CD14-positive monocyte (primary cell): Measurements from ENCODE around the gene EIF4A3. TPM values are rescaled to one million over a fixed set of nuclear protein-coding genes. Genes with fewer than 3 reads are reported as not detected.
"Not testable (repeated sequence)": the region's sequence is repeated elsewhere in the genome, so short reads cannot be mapped to it uniquely, and the experiment has no call there.

Experiments used
- DNase-seq, 3 donors: peaks; one replicate each; pipeline ENCODE4 v3.0.0-alpha.2; 2011 to 2022
- H2AFZ ChIP-seq: 2 replicates; pipeline ENCODE4 v1.6.0; 2012; ENCODE audit warnings: mild to moderate bottlenecking, low read depth, low read length, inconsistent platforms; ENCODE audit not compliant: insufficient read depth, poor library complexity, severe bottlenecking
- H3K27ac ChIP-seq, 2 donors: 1 replicate in 1 of 2; 2 replicates in 1 of 2; pipeline ENCODE4 v1.5.1; 2012 to 2013; ENCODE audit warnings: low read length in 2 of 2, control low read depth in 1 of 2, inconsistent platforms in 1 of 2, low read depth in 1 of 2, mild to moderate bottlenecking in 1 of 2
- H3K27me3 ChIP-seq, 2 donors: one replicate each; pipeline versions ENCODE4 v1.6.0 to v1.6.1; 2011 to 2013; ENCODE audit warnings: low read length in 2 of 2; ENCODE audit not compliant: control insufficient read depth in 2 of 2, insufficient read depth in 2 of 2
- H3K36me3 ChIP-seq, 2 donors: replicated peaks in 1 of 2; 1 replicate in 1 of 2; 2 replicates in 1 of 2; pipeline versions ENCODE4 v1.5.1 to v1.6.1; 2012 to 2013; ENCODE audit warnings: low read length in 2 of 2, control low read depth in 1 of 2, inconsistent platforms in 1 of 2, mild to moderate bottlenecking in 1 of 2; ENCODE audit not compliant: insufficient read depth in 2 of 2, control insufficient read depth in 1 of 2
- H3K4me1 ChIP-seq, 2 donors: 1 replicate in 1 of 2; 2 replicates in 1 of 2; pipeline versions ENCODE4 v1.5.1 to v1.6.1; 2012 to 2013; ENCODE audit warnings: low read length in 2 of 2, control low read depth in 1 of 2, inconsistent platforms in 1 of 2, mild to moderate bottlenecking in 1 of 2, moderate library complexity in 1 of 2; ENCODE audit not compliant: insufficient read depth in 2 of 2, control insufficient read depth in 1 of 2
- H3K4me2 ChIP-seq: replicated peaks from 2 replicates; pipeline ENCODE3; 2012; ENCODE audit warnings: low read length, moderate library complexity, mild to moderate bottlenecking; ENCODE audit not compliant: poor library complexity, severe bottlenecking; ENCODE audit errors: extremely low read depth
- H3K4me3 ChIP-seq, 3 experiments: fragments of 200-600 bp in 1 of 3; sonication (generic) in 1 of 3; replicated peaks in 1 of 3; 1 replicate in 2 of 3; 2 replicates in 1 of 3; pipeline ENCODE4 v1.5.1; 2011 to 2013; ENCODE audit warnings: low read length in 3 of 3, mild to moderate bottlenecking in 3 of 3, control low read depth in 2 of 3, low read depth in 2 of 3, inconsistent platforms in 1 of 3, moderate library complexity in 1 of 3
- H3K79me2 ChIP-seq: 2 replicates; pipeline ENCODE4 v1.6.0; 2012; ENCODE audit warnings: mild to moderate bottlenecking, control low read depth, inconsistent platforms, low read length, moderate library complexity; ENCODE audit not compliant: insufficient read depth
- H3K9ac ChIP-seq: 2 replicates; pipeline ENCODE4 v1.6.0; 2017; ENCODE audit warnings: low read length, mild to moderate bottlenecking; ENCODE audit not compliant: insufficient read depth, poor library complexity, severe bottlenecking
- H3K9me3 ChIP-seq, 2 donors: replicated peaks in 1 of 2; 1 replicate in 1 of 2; 2 replicates in 1 of 2; pipeline versions ENCODE4 v1.5.1 to v1.6.1; 2012 to 2013; ENCODE audit warnings: low read length in 2 of 2, control low read depth in 1 of 2; ENCODE audit not compliant: control insufficient read depth in 1 of 2, insufficient read depth in 1 of 2
- H4K20me1 ChIP-seq: 2 replicates; pipeline ENCODE4 v1.6.0; 2012; ENCODE audit warnings: mild to moderate bottlenecking, low read length, control low read depth, moderate library complexity; ENCODE audit not compliant: insufficient read depth
- H3K27ac Mint-ChIP-seq, 7 donors: one replicate each; pipeline ENCODE4 v1.8.0; 2020; ENCODE audit warnings: mild to moderate bottlenecking in 7 of 7, mixed read lengths in 7 of 7, moderate library complexity in 6 of 7, inconsistent platforms in 2 of 7
- H3K27me3 Mint-ChIP-seq, 3 donors: one replicate each; pipeline ENCODE4 v1.8.0; 2021 to 2022; ENCODE audit warnings: low read depth in 3 of 3, mild to moderate bottlenecking in 3 of 3, mixed read lengths in 3 of 3, moderate library complexity in 3 of 3, inconsistent platforms in 1 of 3
- H3K36me3 Mint-ChIP-seq, 2 donors: one replicate each; pipeline ENCODE4 v1.8.0; 2020; ENCODE audit warnings: mixed read lengths in 2 of 2, inconsistent platforms in 1 of 2, mild to moderate bottlenecking in 1 of 2
- H3K4me1 Mint-ChIP-seq: one replicate; pipeline ENCODE4 v1.8.0; 2020; ENCODE audit warnings: mild to moderate bottlenecking, mixed read lengths
- H3K4me3 Mint-ChIP-seq, 2 donors: one replicate each; pipeline ENCODE4 v1.8.0; 2020; ENCODE audit warnings: mild to moderate bottlenecking in 2 of 2, mixed read lengths in 2 of 2, moderate library complexity in 1 of 2
- H3K9me3 Mint-ChIP-seq, 7 donors: one replicate each; pipeline ENCODE4 v1.8.0; 2020 to 2022; ENCODE audit warnings: mixed read lengths in 7 of 7, mild to moderate bottlenecking in 6 of 7, moderate library complexity in 6 of 7, inconsistent platforms in 2 of 7
- CTCF ChIP-seq: fragments of 200-600 bp; IDR thresholded peaks from one replicate; pipeline ENCODE4 v1.8.0; 2022; ENCODE audit warnings: antibody characterized with exemption, mild to moderate bottlenecking
- WGBS: methylation state at CpG from one replicate; pipeline ENCODE4 v1.1.5; 2013; ENCODE audit warnings: missing lambda C conversion rate; ENCODE audit not compliant: insufficient coverage; 5-methylcytosine and 5-hydroxymethylcytosine counted together
- intact Hi-C, 2 donors: fragments of 100-400 bp; cut with micrococcal nuclease; formaldehyde crosslinking; loops; one replicate each; pipeline versions ENCODE4 v1.15.0 to v1.15.1; 2023
- polyA plus RNA-seq, 3 donors: library from polyadenylated mRNA; depleted of rRNA in 1 of 3; unstranded in 2 of 3; stranded (reverse) in 1 of 3; fragments of 300-500 nt in 2 of 3; fragments of >200 nt in 1 of 3; fragmentation: Illumina TruSeq in 2 of 3; gene quantifications; 1 replicate in 2 of 3; 2 replicates in 1 of 3; pipeline ENCODE4 v1.2.3, GENCODE V29; 2012 to 2021

The EIF4A3 gene
- polyA plus RNA-seq, 3 donors: 101 to 180 (median 106) TPM

DNA sequence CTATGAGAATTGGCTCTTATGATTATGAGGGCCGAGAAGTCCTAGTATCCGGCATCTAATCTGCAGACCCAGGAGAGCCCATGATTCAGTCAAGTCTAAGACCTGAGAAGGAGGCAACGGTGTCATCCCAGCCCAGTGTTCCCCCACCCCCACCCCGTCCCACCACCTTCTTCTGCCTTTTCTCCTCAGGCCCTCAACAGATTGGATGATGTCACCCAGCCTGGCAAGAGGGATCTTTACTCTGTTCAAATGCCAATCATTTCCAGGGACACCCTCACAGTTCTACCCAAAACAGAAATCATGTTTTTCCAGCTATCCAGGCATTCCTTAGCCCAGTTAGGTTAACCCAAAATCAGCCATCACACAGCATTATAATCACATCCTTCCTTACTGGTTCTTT is 55.6 kb downstream of the EIF4A3 start:
- no peaks in the 10 kb centered on the region for H3K36me3 ChIP-seq
- H3K4me3 ChIP-seq: no peak overlapping the region
- H3K36me3 Mint-ChIP-seq: peaks cover 0 to 2% of the 10 kb centered on the region in 2 donors
- H2AFZ ChIP-seq: no peak overlapping the region
- peak overlapping the region in 1 of 2 donors; percentile 94 for H3K27ac ChIP-seq
- no peak overlapping the region for H3K4me2 ChIP-seq
- H3K27me3 ChIP-seq: no peaks in the 10 kb centered on the region
- H3K9me3 Mint-ChIP-seq: peaks cover 0 to 2% (median 0%) of the 10 kb centered on the region in 7 donors
- peaks cover 42% of the 10 kb centered on the region for H3K4me1 Mint-ChIP-seq
- H3K4me3 Mint-ChIP-seq: peak overlapping the region in 1 of 2 donors; percentile 46
- H3K27ac Mint-ChIP-seq: peak overlapping the region; percentile 92 to 99 (median 98)
- no peaks in the 10 kb centered on the region for H3K9me3 ChIP-seq
- peaks cover 3 to 16% (median 10%) of the 10 kb centered on the region in 3 donors for H3K27me3 Mint-ChIP-seq
- peaks cover 37 to 42% of the 10 kb centered on the region in 2 donors for H3K4me1 ChIP-seq
- H3K79me2 ChIP-seq: no peaks in the 10 kb centered on the region
- 94% methylated on average over 3 of the region's 4 CpGs for WGBS
- H4K20me1 ChIP-seq: no peaks in the 10 kb centered on the region
- TF ChIP-seq CTCF: no peak
- no peak overlapping the region for H3K9ac ChIP-seq
- intact Hi-C loops: loop anchor here in 1 of 2 donors (5.0 kb wide), 1 partner anchor 171 kb away; the partner anchor contains the start of gene RNF213
- peak in 1 of 3 donors; percentile 25 for DNase-seq

DNA sequence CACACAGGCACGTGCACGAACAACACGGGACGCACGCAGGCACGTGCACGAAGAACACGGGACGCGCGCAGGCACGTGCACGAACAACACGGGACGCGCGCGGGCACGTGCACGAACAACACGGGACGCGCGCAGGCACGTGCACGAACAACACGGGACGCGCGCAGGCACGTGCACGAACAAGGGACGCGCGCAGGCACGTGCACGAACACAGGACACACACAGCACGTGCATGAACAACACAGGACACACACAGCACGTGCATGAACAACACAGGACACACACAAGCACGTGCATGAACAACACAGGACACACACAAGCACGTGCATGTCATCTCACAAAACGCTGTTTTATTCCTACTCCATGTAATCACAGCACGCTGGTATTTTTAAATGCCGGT is 56.8 kb downstream of the EIF4A3 start:
- not testable (repeated sequence) for H3K27me3 ChIP-seq, H3K9me3 ChIP-seq, H3K36me3 Mint-ChIP-seq, H3K4me3 ChIP-seq, H3K4me3 Mint-ChIP-seq, DNase-seq, H3K4me2 ChIP-seq, H3K9ac ChIP-seq, H3K27ac ChIP-seq, H3K9me3 Mint-ChIP-seq, H4K20me1 ChIP-seq, H2AFZ ChIP-seq, H3K79me2 ChIP-seq, H3K36me3 ChIP-seq
- 95% methylated on average over 44 of the region's 44 CpGs for WGBS
- Mint-ChIP-seq H3K27me3 (peaks cover 4 to 23% (median 14%) of the 10 kb centered on the region in 3 donors), H3K4me1 (peaks cover 42% of the 10 kb centered on the region), H3K27ac (peak overlapping the region in 1 of 7 donors; percentile 59)
- peaks cover 37 to 42% of the 10 kb centered on the region in 2 donors for H3K4me1 ChIP-seq
- intact Hi-C loops: loop anchor here in 1 of 2 donors (5.0 kb wide), 1 partner anchor 172 kb away; the partner anchor contains the start of gene RNF213
